T-cell (primary cell): ENCODE measurements around the gene ARHGAP32. TPM values are rescaled to one million over a fixed set of nuclear protein-coding genes. Genes with fewer than 3 reads are reported as not detected.
A peak's percentile ranks its signal among the peaks of the same experiment; 100 is the strongest.

Source experiments
- ATAC-seq, 4 experiments: fragments of 200-7000 bp in 3 of 4; fragments of 150-1000 bp in 1 of 4; cut with Tn5 transposase; replicated peaks in 1 of 4; 1 replicate in 3 of 4; 2 replicates in 1 of 4; pipeline ENCODE4 v1.10.0; 2021; ENCODE audit warnings: moderate library complexity in 3 of 4, mild to moderate bottlenecking in 2 of 4, moderate number of reproducible peaks in 1 of 4
- CTCF ChIA-PET, 2 donors: fragments of 300-600 bp; sonication (Branson Sonifier 250); formaldehyde crosslinking; loops; one replicate each; lab custom pipeline; 2022; ENCODE audit warnings: antibody characterized with exemption in 2 of 2; lab: Charles Lee
- POLR2A ChIA-PET, 2 donors: fragments of 300-600 bp; sonication (Branson Sonifier 250); formaldehyde crosslinking; loops; one replicate each; lab custom pipeline; 2022; ENCODE audit warnings: antibody characterized with exemption in 2 of 2; lab: Charles Lee
- DNase-seq, 35 experiments: peaks; one replicate each; pipeline versions ENCODE4 v3.0.0 to v3.0.0-alpha.2; 2013 to 2023
- H3K27ac ChIP-seq: one replicate; pipeline ENCODE4 v1.5.1; 2013; ENCODE audit warnings: low read length
- H3K27me3 ChIP-seq, 2 experiments: replicated peaks in 1 of 2; 1 replicate in 1 of 2; 2 replicates in 1 of 2; pipeline versions ENCODE4 v1.6.1 to v1.7.0; 2013; ENCODE audit warnings: low read length in 1 of 2, mixed read lengths in 1 of 2; ENCODE audit not compliant: control insufficient read depth in 2 of 2, insufficient read depth in 2 of 2; ENCODE audit errors: extremely low read depth in 1 of 2
- H3K36me3 ChIP-seq, 2 donors: 1 replicate in 1 of 2; 2 replicates in 1 of 2; pipeline versions ENCODE4 v1.6.1 to v1.7.0; 2013; ENCODE audit warnings: low read length in 1 of 2; ENCODE audit not compliant: control insufficient read depth in 2 of 2, insufficient read depth in 1 of 2; ENCODE audit errors: extremely low read depth in 1 of 2
- H3K4me1 ChIP-seq, 2 experiments: 1 replicate in 1 of 2; 2 replicates in 1 of 2; pipeline versions ENCODE4 v1.6.1 to v1.7.0; 2013; ENCODE audit warnings: low read length in 2 of 2, mixed read lengths in 1 of 2; ENCODE audit not compliant: insufficient read depth in 2 of 2, control insufficient read depth in 1 of 2; ENCODE audit errors: extremely low read depth in 1 of 2
- H3K4me3 ChIP-seq, 2 donors: 1 replicate in 1 of 2; 2 replicates in 1 of 2; pipeline versions ENCODE4 v1.5.1 to v1.7.0; 2013; ENCODE audit warnings: mild to moderate bottlenecking in 2 of 2, low read length in 1 of 2, moderate library complexity in 1 of 2; ENCODE audit not compliant: control insufficient read depth in 1 of 2; ENCODE audit errors: extremely low read depth in 1 of 2
- H3K9me3 ChIP-seq: 2 replicates; pipeline ENCODE4 v1.7.0; 2013
- H3K27ac Mint-ChIP-seq, 2 donors: one replicate each; pipeline ENCODE4 v1.8.0; 2020 to 2021; ENCODE audit warnings: mild to moderate bottlenecking in 2 of 2, mixed read lengths in 2 of 2
- H3K27me3 Mint-ChIP-seq, 2 donors: one replicate each; pipeline ENCODE4 v1.8.0; 2021 to 2022; ENCODE audit warnings: mixed read lengths in 2 of 2
- H3K36me3 Mint-ChIP-seq: one replicate; pipeline ENCODE4 v1.8.0; 2021; ENCODE audit warnings: mixed read lengths
- H3K4me1 Mint-ChIP-seq, 3 donors: one replicate each; pipeline ENCODE4 v1.8.0; 2020 to 2022; ENCODE audit warnings: mixed read lengths in 3 of 3, mild to moderate bottlenecking in 1 of 3
- H3K4me3 Mint-ChIP-seq, 3 donors: one replicate each; pipeline ENCODE4 v1.8.0; 2020 to 2022; ENCODE audit warnings: mild to moderate bottlenecking in 3 of 3, mixed read lengths in 3 of 3, moderate library complexity in 3 of 3
- H3K9me3 Mint-ChIP-seq, 3 donors: one replicate each; pipeline ENCODE4 v1.8.0; 2020 to 2022; ENCODE audit warnings: mixed read lengths in 3 of 3
- WGBS: methylation state at CpG from one replicate; pipeline ENCODE4 v1.1.5; 2013; ENCODE audit warnings: missing lambda C conversion rate; ENCODE audit not compliant: insufficient coverage; 5-methylcytosine and 5-hydroxymethylcytosine counted together
- total RNA-seq, 35 experiments: library from RNA in 6 of 35; stranded (reverse) in 6 of 35; fragments of 120-200 nt in 1 of 35; gene quantifications; one replicate each; pipeline versions ENCODE4 v1.2.1 to v1.2.4 and lab custom pipeline; 2013 to 2026

ARHGAP32 gene
- total RNA-seq, 5 donors from 2014 or later (not counting 1 experiment from before 2014, with no cell fraction given): 4.4 to 7.8 (median 6.5) TPM

DNA sequence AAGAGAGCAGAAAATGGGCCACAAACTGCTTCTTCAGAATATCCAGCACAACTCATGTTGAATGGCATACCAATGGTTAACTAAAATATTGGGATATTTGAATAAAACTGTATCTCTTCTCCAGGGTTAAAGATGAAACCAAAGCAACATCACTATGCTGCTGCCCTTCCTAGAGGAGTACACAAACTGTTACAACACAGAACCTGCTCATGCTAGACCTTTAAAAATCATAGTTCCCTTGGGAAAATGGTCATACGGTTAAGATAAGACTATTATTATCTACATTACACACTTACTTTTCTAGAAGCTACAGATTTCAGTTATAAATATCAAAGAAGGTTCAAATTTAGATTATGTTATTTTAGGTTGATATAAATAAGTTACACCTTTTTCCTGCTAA lies 170.8 kb downstream of the ARHGAP32 start:
- ChIA-PET POLR2A (no interaction called here), CTCF (no interaction called here)
- WGBS: no CpG with 5 or more reads among the region's 1 CpG
- Mint-ChIP-seq H3K4me1 (peaks cover 17 to 38% (median 24%) of the 10 kb centered on the region in 3 donors), H3K27me3 (no peaks in the 10 kb centered on the region), H3K9me3 (no peaks in the 10 kb centered on the region), H3K27ac (no peak overlapping the region), H3K4me3 (peak overlapping the region in 1 of 3 donors; percentile 22), H3K36me3 (no peaks in the 10 kb centered on the region)
- no peak overlapping the region for H3K27ac ChIP-seq
- H3K4me3 ChIP-seq: no peak overlapping the region
- DNase-seq (no peak), ATAC-seq (no peak)
- H3K4me1 ChIP-seq: peaks cover 3 to 12% of the 10 kb centered on the region in 2 experiments
- no peaks in the 10 kb centered on the region for H3K36me3 ChIP-seq
- H3K9me3 ChIP-seq: no peaks in the 10 kb centered on the region
- H3K27me3 ChIP-seq: no peaks in the 10 kb centered on the region

- WGBS: no CpG with 5 or more reads among the region's 2 CpGs
- Mint-ChIP-seq H3K27ac (no peak overlapping the region), H3K36me3 (no peaks in the 10 kb centered on the region), H3K27me3 (peaks cover 0 to 2% of the 10 kb centered on the region in 2 donors), H3K9me3 (no peaks in the 10 kb centered on the region), H3K4me1 (peaks cover 13 to 33% (median 18%) of the 10 kb centered on the region in 3 donors), H3K4me3 (no peak overlapping the region)
- ChIA-PET POLR2A (interaction anchor here in 1 of 2 donors (0.5 kb wide), 1 partner anchor 41 kb away, joined by 5 read pairs; no protein-coding TSS in a partner anchor), CTCF (interaction anchor here in 1 of 2 donors (0.5 kb wide), 1 partner anchor 15 kb away, joined by 7 read pairs; no protein-coding TSS in a partner anchor)
- H3K36me3 ChIP-seq: no peaks in the 10 kb centered on the region
- ATAC-seq: no peak
- no peak for DNase-seq
- no peak overlapping the region for H3K27ac ChIP-seq
- no peaks in the 10 kb centered on the region for H3K27me3 ChIP-seq
- no peak overlapping the region for H3K4me3 ChIP-seq
- no peaks in the 10 kb centered on the region for H3K9me3 ChIP-seq
- peaks cover 2 to 8% of the 10 kb centered on the region in 2 experiments for H3K4me1 ChIP-seq
These were observed 173.1 kb downstream of the ARHGAP32 start for GRCh38 chr11:129018991-129019390.

DNA sequence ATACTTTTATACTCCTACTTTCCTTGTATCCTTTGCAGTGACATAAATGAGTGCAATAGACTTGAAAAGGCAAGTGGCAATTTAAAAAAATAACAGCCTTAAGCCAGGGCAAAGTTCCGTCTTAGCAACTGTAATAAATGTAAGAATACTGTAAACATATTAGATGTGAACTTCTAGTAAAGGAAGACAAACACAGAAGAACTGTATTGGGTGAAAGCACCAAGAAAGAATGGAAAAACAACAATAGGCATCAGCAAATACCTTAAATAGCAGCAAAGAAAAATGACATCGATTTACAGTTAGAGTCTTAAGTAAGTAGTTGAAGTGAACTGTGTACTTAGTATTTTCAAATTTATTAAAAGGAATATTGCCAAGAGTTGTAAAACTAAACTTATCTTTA lies 174.0 kb downstream of the ARHGAP32 start:
- no peak for DNase-seq
- WGBS: 60% methylated on average over 1 of the region's 2 CpGs
- Histone ChIP-seq H3K36me3 (no peaks in the 10 kb centered on the region), H3K4me1 (peaks cover 0 to 7% of the 10 kb centered on the region in 2 experiments), H3K4me3 (no peak overlapping the region), H3K27ac (no peak overlapping the region), H3K27me3 (no peaks in the 10 kb centered on the region), H3K9me3 (no peaks in the 10 kb centered on the region)
- Mint-ChIP-seq H3K9me3 (no peaks in the 10 kb centered on the region), H3K4me3 (no peak overlapping the region), H3K27ac (no peak overlapping the region), H3K36me3 (no peaks in the 10 kb centered on the region), H3K4me1 (peaks cover 9 to 29% (median 15%) of the 10 kb centered on the region in 3 donors), H3K27me3 (peaks cover 0 to 2% of the 10 kb centered on the region in 2 donors)
- ATAC-seq: no peak
- POLR2A ChIA-PET: no interaction called here
- CTCF ChIA-PET: no interaction called here

DNA sequence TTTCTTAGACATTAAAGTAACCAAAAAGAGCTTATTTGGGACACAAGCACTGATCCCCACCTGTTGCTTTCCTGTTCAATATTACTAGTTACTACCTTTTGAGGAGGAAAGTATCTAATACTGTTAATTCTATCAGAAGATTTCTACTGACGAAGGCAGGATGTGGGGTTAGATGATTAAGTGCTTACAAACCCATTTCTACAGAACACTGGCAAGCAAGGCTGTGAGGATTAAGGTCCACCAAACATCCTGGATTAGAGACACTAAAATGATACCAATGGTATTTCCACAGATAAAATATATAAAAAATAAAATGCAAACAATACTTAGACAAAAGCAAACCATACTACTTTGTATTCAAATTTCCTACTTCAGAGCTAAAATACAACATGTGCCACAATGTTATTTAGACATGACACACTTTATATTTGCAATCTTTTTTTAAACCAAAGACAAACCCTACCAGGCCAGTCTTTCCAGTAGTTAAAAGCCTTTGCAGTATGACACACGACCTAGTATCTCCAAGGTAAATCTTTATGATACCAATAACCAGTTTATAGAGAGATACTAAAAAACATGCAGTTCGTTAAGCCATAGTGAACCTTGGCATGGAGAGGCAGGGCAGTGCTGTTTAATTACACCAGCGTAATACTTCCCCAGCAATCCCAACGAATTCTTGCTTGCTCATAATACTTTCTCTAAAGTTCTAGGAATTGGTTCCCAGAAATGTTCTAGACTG lies 178.2 kb downstream of the ARHGAP32 start:
- WGBS: no CpG with 5 or more reads among the region's 5 CpGs

GRCh38 chr11:129012880-129013279 lies 179.2 kb downstream of the ARHGAP32 start:
- Histone ChIP-seq H3K4me3 (no peak overlapping the region), H3K9me3 (no peaks in the 10 kb centered on the region), H3K27ac (no peak overlapping the region), H3K4me1 (no peaks in the 10 kb centered on the region), H3K27me3 (no peaks in the 10 kb centered on the region), H3K36me3 (no peaks in the 10 kb centered on the region)
- 79% methylated on average over 2 of the region's 4 CpGs for WGBS
- peaks cover 0 to 13% of the 10 kb centered on the region in 2 donors for H3K27me3 Mint-ChIP-seq
- no peaks in the 10 kb centered on the region for H3K4me1 Mint-ChIP-seq
- no peak for DNase-seq
- H3K9me3 Mint-ChIP-seq: peaks cover 0 to 3% (median 0%) of the 10 kb centered on the region in 3 donors
- no peak for ATAC-seq
- H3K4me3 Mint-ChIP-seq: no peak overlapping the region
- H3K27ac Mint-ChIP-seq: no peak overlapping the region
- POLR2A ChIA-PET: no interaction called here
- H3K36me3 Mint-ChIP-seq: peaks cover 13% of the 10 kb centered on the region
- CTCF ChIA-PET: no interaction called here

More for the DNA sequence above, 178.2 kb downstream of the ARHGAP32 start:
- H3K36me3 ChIP-seq: no peaks in the 10 kb centered on the region
- Mint-ChIP-seq H3K27ac (no peak overlapping the region), H3K36me3 (peaks cover 13% of the 10 kb centered on the region), H3K27me3 (peaks cover 0 to 13% of the 10 kb centered on the region in 2 donors), H3K4me1 (no peaks in the 10 kb centered on the region), H3K9me3 (peaks cover 0 to 3% (median 0%) of the 10 kb centered on the region in 3 donors), H3K4me3 (no peak overlapping the region)
- no peaks in the 10 kb centered on the region for H3K27me3 ChIP-seq
- POLR2A ChIA-PET: no interaction called here
- ATAC-seq (no peak), DNase-seq (no peak)
- no peak overlapping the region for H3K4me3 ChIP-seq
- CTCF ChIA-PET: no interaction called here
- no peaks in the 10 kb centered on the region for H3K4me1 ChIP-seq
- H3K27ac ChIP-seq: no peak overlapping the region
- H3K9me3 ChIP-seq: no peaks in the 10 kb centered on the region

GRCh38 chr11:129006161-129006560 lies 186.0 kb downstream of the ARHGAP32 start:
- peaks cover 0 to 11% of the 10 kb centered on the region in 2 experiments for H3K27me3 ChIP-seq
- no peaks in the 10 kb centered on the region for H3K4me1 ChIP-seq
- Mint-ChIP-seq H3K27ac (no peak overlapping the region), H3K4me3 (no peak overlapping the region), H3K27me3 (peaks cover 0 to 10% of the 10 kb centered on the region in 2 donors), H3K4me1 (no peaks in the 10 kb centered on the region), H3K9me3 (peaks cover 8 to 48% (median 34%) of the 10 kb centered on the region in 3 donors), H3K36me3 (peaks cover 27% of the 10 kb centered on the region)
- 75% methylated on average over 3 of the region's 4 CpGs for WGBS
- ChIA-PET CTCF (no interaction called here), POLR2A (interaction anchor here in 1 of 2 donors (0.8 kb wide), 1 partner anchor 919 kb away, joined by 6 read pairs; no protein-coding TSS in a partner anchor)
- H3K27ac ChIP-seq: no peak overlapping the region
- DNase-seq (no peak), ATAC-seq (no peak)
- no peaks in the 10 kb centered on the region for H3K36me3 ChIP-seq
- no peaks in the 10 kb centered on the region for H3K9me3 ChIP-seq
- no peak overlapping the region for H3K4me3 ChIP-seq
